Small intestine (tissue), 7 donors: Measurements from ENCODE around the gene LRRC28. TPM values are rescaled to one million over a fixed set of nuclear protein-coding genes. Genes with fewer than 3 reads are reported as not detected.

Experiments
- DNase-seq, 2 donors: peaks; one replicate each; pipeline versions ENCODE4 v3.0.0 to v3.0.0-alpha.2; 2013
- FAIRE-seq: peaks from 2 replicates; lab custom pipeline; 2012; peaks lifted over from hg19 to GRCh38; lab: Jason Lieb, UNC
- H3K27ac ChIP-seq, 3 donors: one replicate each; pipeline ENCODE4 v1.5.1; 2013; ENCODE audit warnings: low read length in 2 of 3, mild to moderate bottlenecking in 2 of 3, control low read depth in 1 of 3, inconsistent platforms in 1 of 3, low read depth in 1 of 3, moderate library complexity in 1 of 3
- H3K27me3 ChIP-seq, 3 donors: one replicate each; pipeline ENCODE4 v1.6.1; 2013; ENCODE audit warnings: low read length in 3 of 3, inconsistent platforms in 1 of 3; ENCODE audit not compliant: control insufficient read depth in 3 of 3, insufficient read depth in 3 of 3
- H3K36me3 ChIP-seq, 3 donors: one replicate each; pipeline ENCODE4 v1.6.1; 2013; ENCODE audit warnings: low read length in 3 of 3, inconsistent platforms in 1 of 3, low read depth in 1 of 3, mild to moderate bottlenecking in 1 of 3, moderate library complexity in 1 of 3; ENCODE audit not compliant: control insufficient read depth in 3 of 3, insufficient read depth in 2 of 3
- H3K4me1 ChIP-seq, 3 donors: one replicate each; pipeline ENCODE4 v1.6.1; 2013; ENCODE audit warnings: low read length in 2 of 3, inconsistent platforms in 1 of 3, low read depth in 1 of 3, mild to moderate bottlenecking in 1 of 3, moderate library complexity in 1 of 3; ENCODE audit not compliant: control insufficient read depth in 3 of 3, insufficient read depth in 2 of 3
- H3K4me3 ChIP-seq, 3 donors: one replicate each; pipeline ENCODE4 v1.5.1; 2013; ENCODE audit warnings: low read length in 3 of 3, control low read depth in 1 of 3, inconsistent platforms in 1 of 3, low read depth in 1 of 3, mild to moderate bottlenecking in 1 of 3, moderate library complexity in 1 of 3
- H3K9me3 ChIP-seq, 2 donors: one replicate each; pipeline ENCODE4 v1.6.1; 2013; ENCODE audit warnings: low read depth in 1 of 2, low read length in 1 of 2; ENCODE audit not compliant: control insufficient read depth in 2 of 2, insufficient read depth in 1 of 2
- WGBS, 3 donors: extraction: QIAGEN DNeasy Blood & Tissue Kit; methylation state at CpG; one replicate each; pipeline ENCODE4 v1.1.7; 2013; 5-methylcytosine and 5-hydroxymethylcytosine counted together
- polyA plus RNA-seq, 4 donors: library from polyadenylated mRNA; stranded (reverse) in 3 of 4; unstranded in 1 of 4; fragments of 200-250 nt in 3 of 4; fragments of 120-200 nt in 1 of 4; gene quantifications; one replicate each; pipeline versions ENCODE4 v1.2.1 to v1.2.3, GENCODE V29; 2013
- donor health status: healthy with polysubstance abuse.
- donor health status: control.
- donor health status: control.
- donor health status: Bipolar disorder and iron deficiency.
- donor health status: healthy.

The LRRC28 gene
- polyA plus RNA-seq, 4 donors, result 23.7 to 46.7 (median 36.9) TPM

DNA sequence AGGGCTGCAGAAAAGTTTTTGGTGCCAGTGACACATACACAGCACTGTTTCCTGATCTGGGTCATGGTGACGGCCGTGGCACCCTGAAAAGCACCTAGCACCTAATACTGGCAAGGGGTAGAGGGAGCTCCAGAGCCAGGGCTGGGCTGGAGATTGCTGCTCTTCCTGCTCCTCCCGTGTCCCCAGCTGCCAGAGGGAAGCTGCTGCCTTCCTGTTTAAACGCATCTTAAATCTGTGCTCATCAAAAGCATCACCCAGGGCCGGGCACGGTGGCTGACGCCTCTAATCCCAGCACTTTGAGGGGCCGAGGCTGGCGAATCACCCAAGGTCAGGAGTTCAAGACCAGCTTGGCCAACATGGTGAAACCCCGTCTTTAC is 157.8 kb downstream of the LRRC28 start:
- FAIRE-seq (no peak), DNase-seq (peak; percentile 48 to 67)
- WGBS, 3 donors, result 16 to 25% (median 22%) methylated on average over 10 of the region's 10 CpGs
- Histone ChIP-seq H3K36me3 (no peaks in the 10 kb centered on the region), H3K27ac (no peak overlapping the region), H3K9me3 (no peaks in the 10 kb centered on the region), H3K4me3 (no peak overlapping the region), H3K4me1 (no peaks in the 10 kb centered on the region), H3K27me3 (no peaks in the 10 kb centered on the region)

DNA sequence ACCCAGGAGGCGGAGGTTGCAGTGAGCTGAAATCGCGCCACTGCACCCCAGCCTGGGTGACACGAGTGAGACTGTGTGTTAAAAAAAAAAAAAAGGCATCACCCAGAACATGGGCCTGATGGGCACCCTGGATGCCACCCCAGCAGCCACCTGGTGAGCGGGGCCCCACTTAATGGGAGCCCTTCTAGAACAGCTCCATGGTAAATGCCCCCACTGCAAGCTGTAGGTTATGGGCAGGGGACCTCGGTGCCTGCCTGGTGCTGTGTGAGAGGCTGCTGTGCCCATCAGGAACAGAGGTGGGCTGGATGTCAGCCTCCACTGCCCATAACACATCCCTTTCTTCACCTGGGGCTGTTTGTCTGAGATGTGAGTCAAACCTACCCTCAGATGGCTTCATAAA is 158.3 kb downstream of the LRRC28 start:
- WGBS, 3 donors, result 87 to 94% (median 93%) methylated on average over 6 of the region's 6 CpGs

DNA sequence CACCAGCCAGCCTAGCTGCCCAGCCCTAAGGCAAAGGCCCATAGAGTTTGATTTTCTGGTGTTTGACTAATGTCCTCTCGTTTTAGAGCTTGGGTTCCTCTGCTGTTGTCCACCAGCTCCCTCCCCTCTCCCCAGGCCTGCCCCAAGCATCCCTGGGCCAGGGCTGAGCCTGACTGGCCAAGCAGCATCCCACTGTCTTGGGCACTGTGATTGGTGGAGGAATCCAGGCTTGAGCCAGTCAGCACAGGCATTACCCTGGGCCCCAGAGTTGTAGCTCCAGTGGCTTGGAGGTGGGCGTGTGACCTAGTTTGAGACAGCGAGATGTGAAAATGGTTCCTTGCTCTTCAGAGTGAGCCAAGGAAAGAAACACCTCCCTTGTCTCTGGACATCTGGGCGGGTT is 159.2 kb downstream of the LRRC28 start:
- H3K4me1 ChIP-seq, result no peaks in the 10 kb centered on the region
- no peaks in the 10 kb centered on the region for H3K9me3 ChIP-seq
- H3K4me3 ChIP-seq, result no peak overlapping the region
- DNase-seq (no peak), FAIRE-seq (no peak)
- H3K27ac ChIP-seq, result no peak overlapping the region
- no peaks in the 10 kb centered on the region for H3K36me3 ChIP-seq
- WGBS, 3 donors, result 87 to 94% (median 87%) methylated on average over 4 of the region's 4 CpGs
- H3K27me3 ChIP-seq, result no peaks in the 10 kb centered on the region

More for the DNA sequence above, 158.3 kb downstream of the LRRC28 start:
- Histone ChIP-seq H3K36me3 (no peaks in the 10 kb centered on the region), H3K9me3 (no peaks in the 10 kb centered on the region), H3K4me1 (no peaks in the 10 kb centered on the region), H3K27ac (no peak overlapping the region), H3K4me3 (no peak overlapping the region), H3K27me3 (no peaks in the 10 kb centered on the region)
- DNase-seq (no peak), FAIRE-seq (no peak)

DNA sequence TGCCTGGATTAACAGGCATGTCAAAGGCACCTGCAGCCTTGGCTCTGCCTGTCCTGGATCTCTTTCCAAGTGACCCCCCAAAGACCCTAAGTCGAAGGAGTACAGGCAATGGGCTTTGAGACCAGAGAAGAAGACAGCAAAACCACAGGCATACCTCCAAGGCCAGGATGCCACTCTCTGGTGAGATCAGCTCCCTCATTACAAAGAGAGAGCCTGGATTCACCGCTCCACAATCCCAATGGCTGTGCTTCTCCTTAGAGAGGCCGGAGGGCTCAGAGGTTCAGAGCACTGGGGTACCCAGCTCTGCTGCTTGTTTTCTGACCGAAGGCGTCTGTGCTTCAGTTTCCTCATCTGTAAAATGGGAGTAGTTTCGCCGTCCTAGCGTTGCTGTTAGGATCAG is 160.0 kb downstream of the LRRC28 start:
- H3K9me3 ChIP-seq, result no peaks in the 10 kb centered on the region
- no peaks in the 10 kb centered on the region for H3K27me3 ChIP-seq
- FAIRE-seq (no peak), DNase-seq (no peak)
- H3K36me3 ChIP-seq, result no peaks in the 10 kb centered on the region
- WGBS, 3 donors, result 90 to 95% (median 91%) methylated on average over 8 of the region's 8 CpGs
- H3K4me1 ChIP-seq, result no peaks in the 10 kb centered on the region
- no peak overlapping the region for H3K27ac ChIP-seq
- H3K4me3 ChIP-seq, result no peak overlapping the region

DNA sequence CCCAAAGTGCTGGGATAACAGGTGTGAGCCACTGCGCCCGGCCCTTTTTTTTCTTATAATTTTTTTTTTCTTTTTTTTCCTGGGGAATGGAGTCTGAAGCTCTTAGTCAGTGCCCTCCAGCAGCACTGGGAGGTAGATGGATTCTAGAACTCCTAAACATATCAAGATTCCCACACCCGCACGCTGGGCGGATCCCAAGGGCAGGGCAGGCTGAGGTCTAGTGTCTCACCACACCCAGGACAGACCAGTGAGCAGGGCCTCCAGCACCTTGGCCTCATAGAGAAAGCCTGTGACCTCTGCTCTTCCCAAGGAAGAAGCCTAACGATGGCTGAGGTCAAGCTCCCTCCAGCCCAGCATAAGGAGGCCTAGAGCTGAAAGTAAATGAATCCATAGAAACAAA is 160.8 kb downstream of the LRRC28 start:
- no peak for FAIRE-seq
- H3K36me3 ChIP-seq, result no peaks in the 10 kb centered on the region
- no peak overlapping the region for H3K4me3 ChIP-seq
- no peak for DNase-seq
- no peaks in the 10 kb centered on the region for H3K27me3 ChIP-seq
- no peaks in the 10 kb centered on the region for H3K9me3 ChIP-seq
- H3K4me1 ChIP-seq, result no peaks in the 10 kb centered on the region
- H3K27ac ChIP-seq, result no peak overlapping the region
- WGBS, 3 donors, result 85 to 94% (median 89%) methylated on average over 6 of the region's 6 CpGs

DNA sequence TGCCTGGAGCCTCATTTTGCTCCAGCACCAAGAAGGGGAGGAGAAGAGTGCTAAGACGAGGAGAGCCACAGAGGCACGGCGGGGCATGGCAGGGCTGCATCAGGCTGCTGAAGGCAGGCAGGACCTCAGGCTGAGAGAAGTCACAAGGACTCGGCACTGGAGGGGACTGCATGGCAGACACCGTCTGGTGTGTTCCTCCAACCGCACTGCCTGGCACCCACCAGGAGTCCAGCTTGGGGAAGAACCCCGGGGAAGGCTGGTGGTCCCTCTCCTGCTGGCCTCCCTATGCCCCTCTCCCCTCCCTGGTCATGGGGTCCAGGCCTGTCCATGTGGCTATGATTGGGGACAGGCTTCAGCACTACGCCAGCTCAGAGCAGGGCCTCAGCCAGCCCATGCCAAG is 161.3 kb downstream of the LRRC28 start:
- H3K27me3 ChIP-seq, result no peaks in the 10 kb centered on the region
- no peak for FAIRE-seq
- H3K4me3 ChIP-seq, result no peak overlapping the region
- H3K9me3 ChIP-seq, result no peaks in the 10 kb centered on the region
- no peak for DNase-seq
- no peaks in the 10 kb centered on the region for H3K4me1 ChIP-seq
- H3K27ac ChIP-seq, result no peak overlapping the region
- no peaks in the 10 kb centered on the region for H3K36me3 ChIP-seq
- WGBS, 3 donors, result 97 to 98% (median 97%) methylated on average over 8 of the region's 8 CpGs

DNA sequence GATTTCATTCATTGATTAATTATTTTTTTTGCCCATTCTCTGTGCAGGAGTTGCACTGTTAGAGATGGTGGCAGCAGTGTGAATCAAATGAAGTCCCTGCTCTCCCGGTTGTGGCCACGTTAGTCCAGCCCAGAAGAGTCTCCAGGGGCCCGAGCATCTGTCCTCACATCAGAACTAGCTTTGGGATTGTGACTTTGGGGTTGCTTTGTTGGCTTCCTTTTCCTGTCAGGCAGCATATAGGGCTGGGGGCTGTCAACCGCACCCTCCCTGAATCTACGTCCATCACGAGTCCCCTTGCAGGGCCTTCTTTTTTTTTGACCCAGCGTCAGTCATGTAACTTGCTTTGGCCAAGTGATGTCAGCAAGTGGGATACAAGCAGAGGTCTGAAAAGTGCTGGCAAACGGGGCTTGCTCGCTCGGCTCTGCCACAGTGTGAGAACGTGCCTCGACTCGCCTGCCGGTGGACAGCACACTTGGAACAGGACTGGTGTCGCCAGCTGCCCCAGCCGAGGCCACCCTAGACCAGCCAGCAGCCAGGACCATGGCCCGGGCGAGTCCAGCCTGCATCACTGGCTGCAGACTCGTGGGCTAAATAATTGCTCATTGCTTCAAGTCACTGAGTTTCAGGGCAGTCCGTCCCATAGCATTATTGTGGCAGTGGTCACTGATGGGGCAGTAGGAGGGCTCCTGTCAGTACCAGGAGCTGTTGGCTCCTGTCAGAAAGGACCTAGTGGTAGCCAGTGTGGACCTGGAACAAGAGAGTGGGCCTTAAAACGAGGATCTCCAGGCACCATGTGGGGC is 162.9 kb downstream of the LRRC28 start:
- Histone ChIP-seq H3K9me3 (no peaks in the 10 kb centered on the region), H3K27me3 (no peaks in the 10 kb centered on the region), H3K4me1 (no peaks in the 10 kb centered on the region), H3K27ac (no peak overlapping the region), H3K4me3 (no peak overlapping the region), H3K36me3 (no peaks in the 10 kb centered on the region)
- no peak for FAIRE-seq
- WGBS, 3 donors, result 85 to 91% (median 88%) methylated on average over 21 of the region's 21 CpGs
- DNase-seq, result no peak

DNA sequence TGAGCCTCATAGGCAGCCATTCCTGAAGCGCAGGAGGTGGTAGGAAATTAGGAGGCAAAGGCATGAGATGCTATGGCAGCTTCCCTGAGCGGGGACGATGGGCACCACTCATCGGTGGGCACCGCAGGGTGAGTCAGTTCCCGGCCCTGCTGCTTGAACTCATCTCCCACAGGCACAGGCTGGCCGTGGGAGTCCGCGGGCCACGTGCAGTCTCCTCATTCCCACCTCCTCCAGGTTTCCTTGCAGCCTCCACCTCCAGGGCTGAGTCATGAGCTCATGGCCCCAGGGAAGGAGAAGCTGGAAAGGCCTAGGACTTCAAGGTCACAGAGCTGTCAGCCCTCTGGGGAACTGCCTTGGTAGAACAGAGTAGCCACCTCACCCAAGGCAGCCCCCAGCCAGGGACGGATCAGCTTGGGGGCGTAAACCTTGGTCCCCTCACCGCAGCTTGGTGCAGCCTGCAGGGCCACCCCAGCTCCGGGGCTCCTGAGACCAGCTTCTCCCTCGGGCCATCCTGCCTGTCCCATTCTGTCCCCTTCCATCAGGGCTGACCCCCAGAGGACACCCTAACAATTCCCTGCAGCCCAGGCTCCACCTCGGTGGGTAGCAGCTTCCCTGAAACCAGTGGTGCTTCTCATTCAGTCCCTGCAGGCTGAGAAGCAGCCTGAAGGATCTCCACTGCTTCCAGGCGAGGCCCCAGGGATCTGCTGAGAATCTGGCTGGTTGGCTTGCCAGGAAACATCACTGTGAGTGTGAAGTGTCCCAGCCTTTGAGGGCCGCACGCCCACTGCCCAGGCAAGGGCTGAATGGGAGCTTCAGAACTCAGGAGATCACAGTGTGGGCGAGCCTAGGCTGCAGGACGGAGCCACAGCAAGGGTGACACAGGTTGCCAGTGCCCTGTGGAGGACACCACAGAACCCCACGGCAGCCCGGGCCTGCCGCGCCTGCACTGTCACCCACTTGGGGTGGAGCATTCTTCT is 163.8 kb downstream of the LRRC28 start:
- Histone ChIP-seq H3K27me3 (no peaks in the 10 kb centered on the region), H3K4me3 (no peak overlapping the region), H3K4me1 (no peaks in the 10 kb centered on the region), H3K9me3 (no peaks in the 10 kb centered on the region), H3K27ac (no peak overlapping the region), H3K36me3 (no peaks in the 10 kb centered on the region)
- DNase-seq (no peak), FAIRE-seq (no peak)
- WGBS, 3 donors, result 87 to 89% (median 88%) methylated on average over 21 to 25 of the region's 25 CpGs
